ENCODE measurements around the gene VPS33A.
A peak's percentile ranks its signal among the peaks of the same experiment; 100 is the strongest.

VPS33A gene

GRCh38 chr12:122226366-122227125 is 39.7 kb downstream of the VPS33A start:
- Histone ChIP-seq H3K9me3 (ENCODE audit: control insufficient read depth, insufficient read depth, low read depth, low read length) (no peaks in the 10 kb centered on the region), H3K4me1 (ENCODE audit: control insufficient read depth, insufficient read depth, low read length) (peaks cover 16% of the 10 kb centered on the region), H3K27me3 (ENCODE audit: control insufficient read depth, insufficient read depth, low read length) (0 out of 2 replicates have a peak, but pooled peaks cover 4% of the 10 kb centered on the region), H3K36me3 (ENCODE audit: control insufficient read depth, insufficient read depth, low read length) (peaks cover 32% of the 10 kb centered on the region), H3K4me3 (ENCODE audit: low read depth, low read length) (peak overlapping the region; percentile 56), H3K27ac (ENCODE audit: low read depth, low read length) (no peak overlapping the region), H3K9ac (ENCODE audit: low read length) (no peak overlapping the region)

GRCh38 chr12:122225683-122226365 is 40.5 kb downstream of the VPS33A start, which contains the start of gene DIABLO:
Gene DIABLO (minus strand): TSS chr12:122226052. CDS start chr12:122226014, 38 bp downstream.
- Histone ChIP-seq H3K4me3 (ENCODE audit: low read depth, low read length) (peak within 1 kb of the TSS; percentile 98), H3K36me3 (ENCODE audit: control insufficient read depth, insufficient read depth, low read length) (peaks cover 33% of the 10 kb centered on the region), H3K4me1 (ENCODE audit: control insufficient read depth, insufficient read depth, low read length) (peaks cover 16% of the 10 kb centered on the region), H3K9me3 (ENCODE audit: control insufficient read depth, insufficient read depth, low read depth, low read length) (no peaks in the 10 kb centered on the region), H3K27ac (ENCODE audit: low read depth, low read length) (peak within 1 kb of the TSS; percentile 94), H3K9ac (ENCODE audit: low read length) (peak within 1 kb of the TSS; percentile 96), H3K27me3 (ENCODE audit: control insufficient read depth, insufficient read depth, low read length) (0 out of 2 replicates have a peak, but pooled peaks cover 4% of the 10 kb centered on the region)

- Histone ChIP-seq H3K4me3 (ENCODE audit: low read depth, low read length) (no peak overlapping the region), H3K36me3 (ENCODE audit: control insufficient read depth, insufficient read depth, low read length) (peaks cover 88% of the 10 kb centered on the region), H3K9ac (ENCODE audit: low read length) (no peak overlapping the region), H3K4me1 (ENCODE audit: control insufficient read depth, insufficient read depth, low read length) (no peaks in the 10 kb centered on the region), H3K27ac (ENCODE audit: low read depth, low read length) (no peak overlapping the region), H3K9me3 (ENCODE audit: control insufficient read depth, insufficient read depth, low read depth, low read length) (no peaks in the 10 kb centered on the region), H3K27me3 (ENCODE audit: control insufficient read depth, insufficient read depth, low read length) (no peaks in the 10 kb centered on the region)
Measured at GRCh38 chr12:122216445-122216844, 49.8 kb downstream of the VPS33A start.

- H3K36me3 ChIP-seq (ENCODE audit: control insufficient read depth, insufficient read depth, low read length): peaks cover 88% of the 10 kb centered on the region
Measured at GRCh38 chr12:122215771-122216170, 50.5 kb downstream of the VPS33A start.

GRCh38 chr12:122208073-122208820 is 58.0 kb downstream of the VPS33A start:
- Histone ChIP-seq H3K9ac (ENCODE audit: low read length) (no peak overlapping the region), H3K36me3 (ENCODE audit: control insufficient read depth, insufficient read depth, low read length) (peaks cover 62% of the 10 kb centered on the region), H3K4me1 (ENCODE audit: control insufficient read depth, insufficient read depth, low read length) (peaks cover 10% of the 10 kb centered on the region; the same call in 1 of the 2 replicates), H3K9me3 (ENCODE audit: control insufficient read depth, insufficient read depth, low read depth, low read length) (no peaks in the 10 kb centered on the region), H3K27me3 (ENCODE audit: control insufficient read depth, insufficient read depth, low read length) (peaks cover 30% of the 10 kb centered on the region), H3K27ac (ENCODE audit: low read depth, low read length) (no peak overlapping the region; the same call in 1 of the 2 replicates), H3K4me3 (ENCODE audit: low read depth, low read length) (no peak overlapping the region)

More at GRCh38 chr12:122215771-122216170, 50.5 kb downstream of the VPS33A start:
- Histone ChIP-seq H3K9me3 (ENCODE audit: control insufficient read depth, insufficient read depth, low read depth, low read length) (no peaks in the 10 kb centered on the region), H3K27ac (ENCODE audit: low read depth, low read length) (no peak overlapping the region), H3K9ac (ENCODE audit: low read length) (no peak overlapping the region), H3K27me3 (ENCODE audit: control insufficient read depth, insufficient read depth, low read length) (no peaks in the 10 kb centered on the region), H3K4me3 (ENCODE audit: low read depth, low read length) (no peak overlapping the region), H3K4me1 (ENCODE audit: control insufficient read depth, insufficient read depth, low read length) (no peaks in the 10 kb centered on the region)

GRCh38 chr12:122207391-122207790 is 58.9 kb downstream of the VPS33A start:
- peaks cover 15% of the 10 kb centered on the region; the same call in 1 of the 2 replicates for H3K4me1 ChIP-seq (ENCODE audit: control insufficient read depth, insufficient read depth, low read length)
- peaks cover 39% of the 10 kb centered on the region for H3K27me3 ChIP-seq (ENCODE audit: control insufficient read depth, insufficient read depth, low read length)
- H3K36me3 ChIP-seq (ENCODE audit: control insufficient read depth, insufficient read depth, low read length): peaks cover 54% of the 10 kb centered on the region
- no peak overlapping the region for H3K9ac ChIP-seq (ENCODE audit: low read length)
- H3K4me3 ChIP-seq (ENCODE audit: low read depth, low read length): no peak overlapping the region
- H3K27ac ChIP-seq (ENCODE audit: low read depth, low read length): no peak overlapping the region
- no peaks in the 10 kb centered on the region for H3K9me3 ChIP-seq (ENCODE audit: control insufficient read depth, insufficient read depth, low read depth, low read length)

- Histone ChIP-seq H3K4me1 (ENCODE audit: control insufficient read depth, insufficient read depth, low read length) (peaks cover 15% of the 10 kb centered on the region; the same call in 1 of the 2 replicates), H3K27ac (ENCODE audit: low read depth, low read length) (no peak overlapping the region), H3K4me3 (ENCODE audit: low read depth, low read length) (no peak overlapping the region), H3K27me3 (ENCODE audit: control insufficient read depth, insufficient read depth, low read length) (peaks cover 43% of the 10 kb centered on the region), H3K9ac (ENCODE audit: low read length) (no peak overlapping the region), H3K9me3 (ENCODE audit: control insufficient read depth, insufficient read depth, low read depth, low read length) (no peaks in the 10 kb centered on the region), H3K36me3 (ENCODE audit: control insufficient read depth, insufficient read depth, low read length) (peaks cover 50% of the 10 kb centered on the region)
Measured at GRCh38 chr12:122206976-122207375, 59.3 kb downstream of the VPS33A start.

GRCh38 chr12:122206111-122206881 is 60.0 kb downstream of the VPS33A start:
- Histone ChIP-seq H3K27ac (ENCODE audit: low read depth, low read length) (no peak overlapping the region), H3K9me3 (ENCODE audit: control insufficient read depth, insufficient read depth, low read depth, low read length) (no peaks in the 10 kb centered on the region), H3K27me3 (ENCODE audit: control insufficient read depth, insufficient read depth, low read length) (peaks cover 49% of the 10 kb centered on the region), H3K4me3 (ENCODE audit: low read depth, low read length) (no peak overlapping the region), H3K9ac (ENCODE audit: low read length) (no peak overlapping the region), H3K4me1 (ENCODE audit: control insufficient read depth, insufficient read depth, low read length) (peaks cover 15% of the 10 kb centered on the region; the same call in 1 of the 2 replicates), H3K36me3 (ENCODE audit: control insufficient read depth, insufficient read depth, low read length) (peaks cover 43% of the 10 kb centered on the region)

GRCh38 chr12:122205053-122205925 is 61.0 kb downstream of the VPS33A start:
- Histone ChIP-seq H3K27ac (ENCODE audit: low read depth, low read length) (no peak overlapping the region), H3K4me3 (ENCODE audit: low read depth, low read length) (no peak overlapping the region), H3K27me3 (ENCODE audit: control insufficient read depth, insufficient read depth, low read length) (peaks cover 51% of the 10 kb centered on the region), H3K9me3 (ENCODE audit: control insufficient read depth, insufficient read depth, low read depth, low read length) (no peaks in the 10 kb centered on the region), H3K4me1 (ENCODE audit: control insufficient read depth, insufficient read depth, low read length) (peaks cover 15% of the 10 kb centered on the region; the same call in 1 of the 2 replicates), H3K36me3 (ENCODE audit: control insufficient read depth, insufficient read depth, low read length) (peaks cover 35% of the 10 kb centered on the region), H3K9ac (ENCODE audit: low read length) (no peak overlapping the region)

Measured in HUES6 (cell line).